Subcutaneous adipose tissue (tissue), 4 donors: ENCODE results near the gene SHC4. TPM values are rescaled to one million over a fixed set of nuclear protein-coding genes. Genes with fewer than 3 reads are reported as not detected.

Experiments used
- CTCF ChIP-seq: fragments of 450-650 bp; IDR thresholded peaks from one replicate; pipeline ENCODE4 v1.5.1; 2016; ENCODE audit warnings: low read depth, mild to moderate bottlenecking, control low read depth, antibody characterized with exemption, moderate library complexity
- total RNA-seq, 4 donors: library from RNA; depleted of rRNA; stranded (reverse); fragments of >200 nt; gene quantifications; one replicate each; pipeline ENCODE4 v1.1.0, GENCODE V29; 2016

SHC4 gene
- total RNA-seq, 4 donors from 2014 or later, result 0.38 to 0.85 TPM; not detected in 2

GRCh38 chr15:48834756-48835155 lies 129.0 kb downstream of the SHC4 start:
- TF ChIP-seq CTCF, result no peak

GRCh38 chr15:48833526-48834239 lies 130.0 kb downstream of the SHC4 start:
- no peak for TF ChIP-seq CTCF

- TF ChIP-seq CTCF, result no peak
Measured at GRCh38 chr15:48832648-48833047, 131.1 kb downstream of the SHC4 start.

- TF ChIP-seq CTCF, result no peak
Measured at GRCh38 chr15:48828906-48829305, 134.8 kb downstream of the SHC4 start.

GRCh38 chr15:48828471-48828870 lies 135.2 kb downstream of the SHC4 start:
- no peak for TF ChIP-seq CTCF

GRCh38 chr15:48825075-48825474 lies 138.6 kb downstream of the SHC4 start:
- no peak for TF ChIP-seq CTCF

- no peak for TF ChIP-seq CTCF
Measured at GRCh38 chr15:48823706-48824105, 140.0 kb downstream of the SHC4 start.
